HEK293 (cell line): ENCODE data around the gene PKLR.

Source experiments
- ATF2 ChIP-seq: fragments of 450-650 bp; formaldehyde crosslinking; IDR thresholded peaks from 2 replicates; pipeline ENCODE4 v1.5.1; 2016; ENCODE audit warnings: missing biosample characterization, missing genetic modification characterization, low read depth
- GFI1B ChIP-seq: fragments of 450-650 bp; formaldehyde crosslinking; IDR thresholded peaks from 2 replicates; pipeline ENCODE4 v1.5.1; 2016; ENCODE audit warnings: missing biosample characterization, missing genetic modification characterization
- KLF8 ChIP-seq: fragments of 450-650 bp; formaldehyde crosslinking; IDR thresholded peaks from 2 replicates; pipeline ENCODE4 v1.5.1; 2016; ENCODE audit warnings: missing biosample characterization, missing genetic modification characterization
- KLF9 ChIP-seq: fragments of 450-650 bp; formaldehyde crosslinking; IDR thresholded peaks from 2 replicates; pipeline ENCODE4 v1.5.1; 2016; ENCODE audit warnings: missing biosample characterization, missing genetic modification characterization, low read depth
- MEIS1 ChIP-seq: sonication (generic); formaldehyde crosslinking; IDR thresholded peaks from 2 replicates; pipeline ENCODE4 v1.8.1; 2022; ENCODE audit warnings: missing genetic modification reagents, mild to moderate bottlenecking, borderline replicate concordance
- SCRT1 ChIP-seq: fragments of 450-650 bp; formaldehyde crosslinking; IDR thresholded peaks from 2 replicates; pipeline ENCODE4 v1.5.1; 2016; ENCODE audit warnings: missing biosample characterization, missing genetic modification characterization, borderline replicate concordance
- WT1 ChIP-seq: fragments of 450-650 bp; formaldehyde crosslinking; IDR thresholded peaks from 2 replicates; pipeline ENCODE4 v1.5.1; 2016; ENCODE audit warnings: missing biosample characterization, missing genetic modification characterization
- ZBTB20 ChIP-seq: fragments of 450-650 bp; formaldehyde crosslinking; IDR thresholded peaks from 2 replicates; pipeline ENCODE4 v1.5.1; 2016; ENCODE audit warnings: missing biosample characterization, missing genetic modification characterization
- ZFP37 ChIP-seq: fragments of 450-650 bp; formaldehyde crosslinking; IDR thresholded peaks from 2 replicates; pipeline ENCODE4 v1.5.1; 2016; ENCODE audit warnings: missing biosample characterization, missing genetic modification characterization
- ZNF10 ChIP-seq: fragments of 450-650 bp; formaldehyde crosslinking; IDR thresholded peaks from 2 replicates; pipeline ENCODE4 v1.5.1; 2017; ENCODE audit warnings: missing biosample characterization, missing genetic modification characterization
- ZNF138 ChIP-seq: fragments of 450-650 bp; formaldehyde crosslinking; IDR thresholded peaks from 2 replicates; pipeline ENCODE4 v1.5.1; 2016; ENCODE audit warnings: missing biosample characterization, missing genetic modification characterization, borderline replicate concordance
- ZNF155 ChIP-seq: fragments of 450-650 bp; formaldehyde crosslinking; IDR thresholded peaks from 2 replicates; pipeline ENCODE4 v1.5.1; 2016; ENCODE audit warnings: missing biosample characterization, missing genetic modification characterization
- ZNF221 ChIP-seq: fragments of 450-650 bp; formaldehyde crosslinking; IDR thresholded peaks from 2 replicates; pipeline ENCODE4 v1.5.1; 2017; ENCODE audit warnings: missing biosample characterization, missing genetic modification characterization, borderline replicate concordance
- ZNF239 ChIP-seq: fragments of 450-650 bp; formaldehyde crosslinking; IDR thresholded peaks from 2 replicates; pipeline ENCODE4 v1.5.1; 2016; ENCODE audit warnings: missing biosample characterization, missing genetic modification characterization
- ZNF248 ChIP-seq: fragments of 450-650 bp; formaldehyde crosslinking; IDR thresholded peaks from 2 replicates; pipeline ENCODE4 v1.5.1; 2017; ENCODE audit warnings: missing biosample characterization, missing genetic modification characterization
- ZNF354C ChIP-seq: fragments of 450-650 bp; formaldehyde crosslinking; IDR thresholded peaks from 2 replicates; pipeline ENCODE4 v1.5.1; 2016; ENCODE audit warnings: missing biosample characterization, missing genetic modification characterization, low read depth, borderline replicate concordance
- ZNF391 ChIP-seq: fragments of 450-650 bp; formaldehyde crosslinking; IDR thresholded peaks from 2 replicates; pipeline ENCODE4 v1.5.1; 2016; ENCODE audit warnings: low read depth, missing biosample characterization, missing genetic modification characterization, borderline replicate concordance
- ZNF426 ChIP-seq: fragments of 450-650 bp; formaldehyde crosslinking; IDR thresholded peaks from 2 replicates; pipeline ENCODE4 v1.5.1; 2017; ENCODE audit warnings: missing biosample characterization, missing genetic modification characterization, mild to moderate bottlenecking, inconsistent platforms, moderate library complexity
- ZNF433 ChIP-seq: fragments of 450-650 bp; formaldehyde crosslinking; IDR thresholded peaks from 2 replicates; pipeline ENCODE4 v1.5.1; 2016; ENCODE audit warnings: missing biosample characterization, missing genetic modification characterization, low read depth
- ZNF501 ChIP-seq: fragments of 450-650 bp; formaldehyde crosslinking; IDR thresholded peaks from 2 replicates; pipeline ENCODE4 v1.5.1; 2016; ENCODE audit warnings: missing biosample characterization, missing genetic modification characterization
- ZNF664 ChIP-seq: fragments of 450-650 bp; formaldehyde crosslinking; IDR thresholded peaks from 2 replicates; pipeline ENCODE4 v1.5.1; 2016; ENCODE audit warnings: missing biosample characterization, missing genetic modification characterization
- ZNF692 ChIP-seq: fragments of 450-650 bp; formaldehyde crosslinking; IDR thresholded peaks from 2 replicates; pipeline ENCODE4 v1.5.1; 2016; ENCODE audit warnings: missing biosample characterization, missing genetic modification characterization
- ZNF785 ChIP-seq: fragments of 450-650 bp; formaldehyde crosslinking; IDR thresholded peaks from 2 replicates; pipeline ENCODE4 v1.5.1; 2016; ENCODE audit warnings: missing biosample characterization, missing genetic modification characterization
- ZNF792 ChIP-seq: fragments of 450-650 bp; formaldehyde crosslinking; IDR thresholded peaks from 2 replicates; pipeline ENCODE4 v1.5.1; 2016; ENCODE audit warnings: missing biosample characterization, missing genetic modification characterization
- TF ChIP-seq, protein P1 (sequence below): fragments of 450-650 bp; formaldehyde crosslinking; IDR thresholded peaks from 2 replicates; pipeline ENCODE4 v1.5.1; 2016; ENCODE audit warnings: missing biosample characterization, missing genetic modification characterization
- TF ChIP-seq, protein P2 (sequence below): fragments of 450-650 bp; formaldehyde crosslinking; IDR thresholded peaks from 2 replicates; pipeline ENCODE4 v1.5.1; 2016; ENCODE audit warnings: missing biosample characterization, missing genetic modification characterization
- TF ChIP-seq, protein P3 (sequence below): fragments of 450-650 bp; formaldehyde crosslinking; IDR thresholded peaks from 2 replicates; pipeline ENCODE4 v1.5.1; 2016; ENCODE audit warnings: missing biosample characterization, missing genetic modification characterization
- TF ChIP-seq, protein P4 (sequence below): fragments of 450-650 bp; IDR thresholded peaks from 2 replicates; pipeline ENCODE4 v1.5.1; 2018; ENCODE audit warnings: missing biosample characterization, mild to moderate bottlenecking, missing genetic modification characterization

PKLR gene

DNA sequence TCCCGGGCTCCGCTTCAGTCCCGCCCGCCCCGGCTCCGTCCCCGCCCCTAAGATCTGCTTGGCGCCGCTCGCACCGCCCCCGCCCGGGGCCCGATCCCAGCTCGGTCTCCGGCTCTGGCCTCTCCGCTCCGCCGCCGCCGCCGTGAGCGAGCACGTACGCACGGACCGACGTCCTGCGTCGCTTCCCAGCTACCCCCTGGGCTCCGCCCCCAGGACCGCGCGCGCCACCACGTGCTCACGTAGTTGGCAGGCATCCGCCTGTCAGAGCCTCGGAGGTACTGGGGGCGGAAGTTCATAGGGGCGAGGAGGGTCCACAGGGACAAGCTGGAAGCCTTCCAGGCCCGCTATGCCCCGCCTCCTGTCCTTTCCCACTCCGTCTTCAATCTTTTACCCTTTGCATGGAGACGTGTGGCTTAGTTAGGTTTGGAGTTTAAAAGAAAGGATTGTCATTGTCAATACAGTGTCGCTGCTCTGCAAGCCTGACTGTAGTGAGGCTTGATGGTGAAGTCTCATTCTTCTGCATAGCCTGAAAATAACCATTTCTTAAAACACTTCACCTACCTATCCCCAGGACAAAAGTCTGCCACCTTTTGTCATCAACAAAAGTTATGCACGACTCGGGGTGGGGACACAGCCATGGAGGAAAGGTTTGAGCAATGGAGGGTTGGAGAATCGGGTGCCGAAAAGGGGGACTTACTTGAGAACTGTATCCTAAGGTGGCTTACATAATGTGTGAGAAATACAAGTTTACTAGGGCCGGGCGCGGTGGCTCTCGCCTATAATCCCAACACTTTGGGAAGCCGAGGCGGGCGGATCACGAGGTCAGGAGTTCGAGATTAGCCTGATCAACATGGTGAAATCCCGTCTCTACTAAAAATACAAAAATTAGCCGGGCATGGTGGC lies 27.6 kb downstream of the PKLR start, which contains the start of gene CLK2 (continued):
- TF ChIP-seq, protein P1, sequence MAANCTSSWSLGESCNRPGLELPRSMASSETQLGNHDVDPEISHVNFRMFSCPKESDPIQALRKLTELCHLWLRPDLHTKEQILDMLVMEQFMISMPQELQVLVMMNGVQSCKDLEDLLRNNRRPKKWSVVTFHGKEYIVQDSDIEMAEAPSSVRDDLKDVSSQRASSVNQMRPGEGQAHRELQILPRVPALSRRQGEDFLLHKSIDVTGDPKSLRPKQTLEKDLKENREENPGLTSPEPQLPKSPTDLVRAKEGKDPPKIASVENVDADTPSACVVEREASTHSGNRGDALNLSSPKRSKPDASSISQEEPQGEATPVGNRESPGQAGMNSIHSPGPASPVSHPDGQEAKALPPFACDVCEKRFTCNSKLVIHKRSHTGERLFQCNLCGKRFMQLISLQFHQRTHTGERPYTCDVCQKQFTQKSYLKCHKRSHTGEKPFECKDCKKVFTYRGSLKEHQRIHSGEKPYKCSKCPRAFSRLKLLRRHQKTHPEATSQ = no peak
- TF ChIP-seq ZNF221 (tag by site-specific recombination) (no peak), SCRT1 (no peak), ZNF391 (no peak), MEIS1 (CRISPR knock-in tag) (no peak), ZNF354C (tag by site-specific recombination) (no peak), GFI1B (tag by site-specific recombination) (no peak), ZNF792 (tag by site-specific recombination) (no peak), ZNF239 (tag by site-specific recombination) (no peak), ZNF664 (tag by site-specific recombination) (no peak), ZNF785 (tag by site-specific recombination) (no peak), KLF9 (tag by site-specific recombination) (peak; percentile 69), ZNF155 (tag by site-specific recombination) (no peak), ZNF433 (tag by site-specific recombination) (no peak), ATF2 (no peak), ZNF138 (tag by site-specific recombination) (no peak), ZFP37 (tag by site-specific recombination) (no peak), ZNF426 (tag by site-specific recombination) (no peak), ZNF10 (tag by site-specific recombination) (no peak), WT1 (no peak), ZNF248 (tag by site-specific recombination) (no peak), KLF8 (peak; percentile 21; the same call in 1 of the 2 replicates), ZBTB20 (tag by site-specific recombination) (peak; percentile 57), ZNF692 (tag by site-specific recombination) (peak; percentile 98), ZNF501 (tag by site-specific recombination) (no peak; the same call in 1 of the 2 replicates)
- TF ChIP-seq, protein P2, sequence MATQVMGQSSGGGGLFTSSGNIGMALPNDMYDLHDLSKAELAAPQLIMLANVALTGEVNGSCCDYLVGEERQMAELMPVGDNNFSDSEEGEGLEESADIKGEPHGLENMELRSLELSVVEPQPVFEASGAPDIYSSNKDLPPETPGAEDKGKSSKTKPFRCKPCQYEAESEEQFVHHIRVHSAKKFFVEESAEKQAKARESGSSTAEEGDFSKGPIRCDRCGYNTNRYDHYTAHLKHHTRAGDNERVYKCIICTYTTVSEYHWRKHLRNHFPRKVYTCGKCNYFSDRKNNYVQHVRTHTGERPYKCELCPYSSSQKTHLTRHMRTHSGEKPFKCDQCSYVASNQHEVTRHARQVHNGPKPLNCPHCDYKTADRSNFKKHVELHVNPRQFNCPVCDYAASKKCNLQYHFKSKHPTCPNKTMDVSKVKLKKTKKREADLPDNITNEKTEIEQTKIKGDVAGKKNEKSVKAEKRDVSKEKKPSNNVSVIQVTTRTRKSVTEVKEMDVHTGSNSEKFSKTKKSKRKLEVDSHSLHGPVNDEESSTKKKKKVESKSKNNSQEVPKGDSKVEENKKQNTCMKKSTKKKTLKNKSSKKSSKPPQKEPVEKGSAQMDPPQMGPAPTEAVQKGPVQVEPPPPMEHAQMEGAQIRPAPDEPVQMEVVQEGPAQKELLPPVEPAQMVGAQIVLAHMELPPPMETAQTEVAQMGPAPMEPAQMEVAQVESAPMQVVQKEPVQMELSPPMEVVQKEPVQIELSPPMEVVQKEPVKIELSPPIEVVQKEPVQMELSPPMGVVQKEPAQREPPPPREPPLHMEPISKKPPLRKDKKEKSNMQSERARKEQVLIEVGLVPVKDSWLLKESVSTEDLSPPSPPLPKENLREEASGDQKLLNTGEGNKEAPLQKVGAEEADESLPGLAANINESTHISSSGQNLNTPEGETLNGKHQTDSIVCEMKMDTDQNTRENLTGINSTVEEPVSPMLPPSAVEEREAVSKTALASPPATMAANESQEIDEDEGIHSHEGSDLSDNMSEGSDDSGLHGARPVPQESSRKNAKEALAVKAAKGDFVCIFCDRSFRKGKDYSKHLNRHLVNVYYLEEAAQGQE (tag by site-specific recombination) = no peak
- TF ChIP-seq, protein P3, sequence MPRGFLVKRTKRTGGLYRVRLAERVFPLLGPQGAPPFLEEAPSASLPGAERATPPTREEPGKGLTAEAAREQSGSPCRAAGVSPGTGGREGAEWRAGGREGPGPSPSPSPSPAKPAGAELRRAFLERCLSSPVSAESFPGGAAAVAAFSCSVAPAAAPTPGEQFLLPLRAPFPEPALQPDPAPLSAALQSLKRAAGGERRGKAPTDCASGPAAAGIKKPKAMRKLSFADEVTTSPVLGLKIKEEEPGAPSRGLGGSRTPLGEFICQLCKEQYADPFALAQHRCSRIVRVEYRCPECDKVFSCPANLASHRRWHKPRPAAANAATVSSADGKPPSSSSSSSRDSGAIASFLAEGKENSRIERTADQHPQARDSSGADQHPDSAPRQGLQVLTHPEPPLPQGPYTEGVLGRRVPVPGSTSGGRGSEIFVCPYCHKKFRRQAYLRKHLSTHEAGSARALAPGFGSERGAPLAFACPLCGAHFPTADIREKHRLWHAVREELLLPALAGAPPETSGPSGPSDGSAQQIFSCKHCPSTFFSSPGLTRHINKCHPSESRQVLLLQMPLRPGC (tag by site-specific recombination) = no peak
- TF ChIP-seq, protein P4, sequence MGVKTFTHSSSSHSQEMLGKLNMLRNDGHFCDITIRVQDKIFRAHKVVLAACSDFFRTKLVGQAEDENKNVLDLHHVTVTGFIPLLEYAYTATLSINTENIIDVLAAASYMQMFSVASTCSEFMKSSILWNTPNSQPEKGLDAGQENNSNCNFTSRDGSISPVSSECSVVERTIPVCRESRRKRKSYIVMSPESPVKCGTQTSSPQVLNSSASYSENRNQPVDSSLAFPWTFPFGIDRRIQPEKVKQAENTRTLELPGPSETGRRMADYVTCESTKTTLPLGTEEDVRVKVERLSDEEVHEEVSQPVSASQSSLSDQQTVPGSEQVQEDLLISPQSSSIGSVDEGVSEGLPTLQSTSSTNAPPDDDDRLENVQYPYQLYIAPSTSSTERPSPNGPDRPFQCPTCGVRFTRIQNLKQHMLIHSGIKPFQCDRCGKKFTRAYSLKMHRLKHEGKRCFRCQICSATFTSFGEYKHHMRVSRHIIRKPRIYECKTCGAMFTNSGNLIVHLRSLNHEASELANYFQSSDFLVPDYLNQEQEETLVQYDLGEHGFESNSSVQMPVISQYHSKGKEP = no peak
